ENCODE measurements around the gene FLT3.
"Not testable (repeated sequence)": the region's sequence is repeated elsewhere in the genome, so short reads cannot be mapped to it uniquely, and the experiment has no call there.

Gene FLT3

DNA sequence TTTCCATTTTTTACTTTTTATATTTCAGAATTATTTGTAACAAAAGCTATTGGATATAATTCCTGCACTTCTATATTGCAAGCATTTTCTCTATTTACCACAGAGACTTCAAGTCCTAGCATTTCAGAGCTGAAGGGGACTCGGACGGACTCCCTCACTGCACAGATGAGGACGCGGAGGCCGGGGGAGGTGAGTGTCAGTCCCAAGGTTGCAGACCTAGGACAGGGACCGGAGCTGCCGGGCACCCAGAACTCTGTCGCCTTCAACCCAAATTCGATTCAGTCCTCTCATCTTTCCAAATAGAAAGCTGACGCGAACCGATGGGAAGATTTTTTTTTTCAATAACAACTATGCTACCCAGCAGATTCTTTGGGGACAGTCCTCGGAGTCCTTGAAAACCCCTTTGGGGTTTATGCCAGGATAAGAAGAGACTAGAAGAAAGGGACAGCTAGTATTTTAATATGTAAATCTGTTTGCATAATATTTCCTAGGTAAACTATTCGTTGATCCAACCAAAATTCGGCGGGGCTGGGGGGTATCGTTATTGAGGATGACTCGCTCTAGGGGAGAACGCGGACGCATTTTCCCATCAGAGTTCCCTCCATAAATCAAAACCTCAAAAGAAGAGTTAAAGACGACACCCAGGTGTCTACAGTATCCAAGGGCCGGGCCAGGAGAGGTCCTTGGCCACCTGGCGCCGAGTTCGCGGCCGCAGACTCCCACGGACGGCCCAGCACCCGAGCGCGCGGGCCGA is 803 bp downstream of the FLT3 start:
- no peak for DNase-seq

DNA sequence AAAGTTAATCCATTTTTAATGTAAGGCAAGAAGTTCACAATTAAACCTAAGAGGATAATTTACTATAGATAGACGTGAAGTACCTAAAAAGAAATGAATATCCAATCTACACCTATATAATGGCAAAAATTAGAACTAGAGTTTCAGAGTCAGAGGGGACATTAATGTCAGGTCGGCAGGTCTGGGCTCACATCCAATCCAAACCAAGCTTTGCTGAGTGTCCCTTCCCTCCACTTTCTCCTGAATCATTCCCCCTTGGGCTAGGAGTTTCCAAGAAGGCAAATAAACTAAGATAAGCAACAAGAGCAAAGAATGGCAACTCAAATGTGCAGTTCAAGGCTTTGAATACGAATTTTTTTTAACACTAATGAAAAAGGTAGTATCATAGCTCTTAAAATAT is 2.9 kb downstream of the FLT3 start:
- DNase-seq, result no peak

DNA sequence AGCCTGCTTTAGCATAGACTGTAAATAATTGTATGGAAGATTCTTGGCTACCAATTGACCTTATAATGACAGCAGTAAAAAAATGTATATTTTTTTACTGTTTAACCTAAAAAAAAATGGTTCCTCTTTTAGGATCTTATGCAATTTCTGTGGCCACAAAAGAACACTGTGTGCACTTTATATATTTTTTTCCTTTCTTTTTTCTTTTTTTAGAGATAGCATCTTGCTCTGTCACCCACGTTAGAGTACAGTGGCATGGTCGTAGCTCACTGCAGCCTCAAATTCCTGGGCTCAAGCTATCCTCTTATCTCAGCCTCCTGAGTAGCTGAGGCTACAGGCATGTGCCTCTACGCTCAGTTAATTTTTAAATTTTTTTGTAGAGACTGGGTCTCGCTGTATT is 6.1 kb downstream of the FLT3 start:
- DNase-seq, result no peak

DNA sequence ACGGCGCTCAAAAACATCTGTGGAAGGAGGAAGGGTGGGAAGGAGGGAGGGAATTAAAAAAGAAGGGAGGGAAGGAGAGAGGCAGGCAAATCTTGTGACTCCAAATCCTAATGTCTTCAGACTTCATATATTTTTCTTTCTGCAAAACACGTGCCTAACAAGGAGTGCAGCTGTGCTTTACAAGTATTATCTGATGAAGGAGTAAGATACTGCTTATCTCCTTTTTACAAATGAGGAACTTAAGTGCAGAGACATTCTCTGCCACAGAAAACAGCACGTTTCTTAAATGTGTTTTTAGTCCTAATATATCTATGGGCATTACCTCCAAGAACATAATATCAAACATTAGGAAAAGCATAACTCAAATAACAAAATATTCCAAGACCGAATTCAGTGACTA is 6.5 kb downstream of the FLT3 start:
- DNase-seq, result no peak

DNA sequence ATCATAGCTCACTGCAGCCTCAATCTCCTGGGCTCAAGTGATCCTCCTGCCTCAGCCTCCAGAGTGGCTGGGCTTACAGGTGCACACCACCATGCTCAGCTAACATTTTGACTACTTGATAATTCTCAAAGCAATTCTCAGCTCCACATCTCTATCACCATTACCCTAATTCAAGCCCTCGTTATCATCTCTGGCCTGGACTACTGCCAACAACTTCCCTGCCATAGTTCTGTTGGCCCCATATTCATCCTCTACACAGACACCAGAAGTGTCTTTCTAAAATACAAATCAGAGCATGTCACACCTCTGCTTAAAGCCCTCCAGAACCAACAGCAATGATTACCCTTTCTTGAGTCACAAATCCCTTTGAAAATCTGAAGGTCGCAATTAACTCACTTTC is 7.9 kb downstream of the FLT3 start:
- no peak for DNase-seq

DNA sequence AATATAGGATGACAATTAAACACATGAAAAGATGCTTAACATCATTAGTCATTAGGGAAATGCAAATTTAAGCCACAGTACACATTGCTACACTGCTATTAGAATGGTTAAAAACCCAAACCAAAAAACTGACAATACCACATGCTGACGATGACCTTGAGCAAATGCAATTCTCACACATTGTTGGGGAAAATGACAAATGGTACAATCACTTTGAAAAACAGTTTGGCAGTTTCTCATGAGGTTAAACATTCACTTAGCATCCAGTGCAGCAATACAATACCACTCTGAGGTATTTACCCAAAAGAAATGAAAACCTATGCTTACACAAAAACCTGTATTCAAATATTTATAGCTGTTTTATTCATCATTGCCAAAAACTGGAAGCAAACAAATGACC is 11.3 kb downstream of the FLT3 start:
- DNase-seq, result no peak

DNA sequence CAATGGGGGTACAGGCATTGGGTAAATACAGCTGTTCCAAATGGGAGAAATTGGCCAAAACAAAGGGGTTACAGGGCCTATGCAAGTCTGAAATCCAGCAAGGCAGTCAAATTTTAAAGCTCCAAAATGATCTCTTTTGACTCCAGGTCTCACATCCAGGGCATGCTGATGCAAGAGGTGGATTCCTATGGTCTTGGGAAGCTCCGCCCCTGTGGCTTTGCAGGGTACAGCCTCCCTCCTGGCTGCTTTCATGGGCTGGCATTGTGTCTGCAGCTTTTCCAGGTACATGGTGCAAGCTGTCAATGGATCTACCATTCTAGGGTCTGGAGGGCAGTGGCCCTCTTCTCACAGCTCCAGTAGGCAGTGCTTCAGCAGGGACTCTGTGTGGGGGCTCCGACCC is 22.6 kb downstream of the FLT3 start:
- DNase-seq, result not testable (repeated sequence)

DNA sequence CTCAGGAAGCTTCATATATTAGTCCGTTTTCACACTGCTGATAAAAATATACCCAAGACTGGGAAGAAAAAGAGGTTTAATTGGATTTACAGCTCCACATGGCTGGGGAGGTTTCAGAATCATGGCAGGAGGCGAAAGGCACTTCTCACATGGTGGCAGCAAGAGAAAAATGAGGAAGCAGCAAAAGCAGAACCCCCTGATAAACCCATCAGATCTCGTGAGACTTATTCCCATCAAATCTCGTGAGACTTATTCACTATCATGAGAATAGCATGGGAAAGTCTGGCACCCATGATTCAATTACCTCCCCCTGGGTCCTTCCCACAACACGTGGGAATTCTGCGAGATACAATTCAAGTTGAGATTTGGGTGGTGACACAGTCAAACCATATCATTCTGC is 23.1 kb downstream of the FLT3 start:
- no peak for DNase-seq

DNA sequence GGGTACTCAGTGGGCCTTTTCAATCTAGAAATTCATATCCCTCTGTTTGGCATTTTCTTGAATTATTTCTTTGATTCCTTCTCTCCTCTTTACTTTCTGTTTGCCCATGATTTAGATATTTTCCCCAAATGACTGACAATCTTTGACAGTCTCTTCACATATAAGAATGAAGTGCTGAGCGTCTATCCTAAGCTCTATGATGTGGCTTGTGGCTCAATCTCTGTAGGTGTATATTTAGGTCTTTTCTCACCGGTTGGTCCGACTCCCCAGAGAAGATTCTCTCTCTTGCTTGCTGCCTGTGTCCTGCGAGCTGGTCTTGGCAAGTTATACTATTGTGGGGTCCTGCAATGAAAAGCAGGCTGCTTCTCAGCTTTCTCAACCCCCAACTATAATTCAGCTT is 29.0 kb downstream of the FLT3 start:
- DNase-seq, result no peak

DNA sequence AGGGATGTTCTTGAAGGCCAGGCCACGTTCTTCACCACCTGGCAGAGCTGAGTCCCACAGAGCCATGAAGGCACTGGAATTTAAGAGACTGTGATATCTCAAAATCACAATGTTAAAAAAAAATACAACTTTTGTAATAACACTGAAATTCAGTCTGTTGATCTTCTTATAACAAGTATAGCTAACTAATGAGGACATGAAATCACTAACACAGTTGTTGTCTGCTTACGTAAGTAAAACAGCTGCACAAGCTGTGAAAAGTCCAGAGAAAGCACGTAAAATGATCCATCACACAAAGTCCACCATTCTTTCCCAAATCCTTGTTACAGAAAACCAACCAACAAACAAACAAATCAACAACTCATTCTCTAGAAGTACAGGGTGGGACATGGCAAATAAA is 32.9 kb downstream of the FLT3 start:
- DNase-seq, result no peak

DNA sequence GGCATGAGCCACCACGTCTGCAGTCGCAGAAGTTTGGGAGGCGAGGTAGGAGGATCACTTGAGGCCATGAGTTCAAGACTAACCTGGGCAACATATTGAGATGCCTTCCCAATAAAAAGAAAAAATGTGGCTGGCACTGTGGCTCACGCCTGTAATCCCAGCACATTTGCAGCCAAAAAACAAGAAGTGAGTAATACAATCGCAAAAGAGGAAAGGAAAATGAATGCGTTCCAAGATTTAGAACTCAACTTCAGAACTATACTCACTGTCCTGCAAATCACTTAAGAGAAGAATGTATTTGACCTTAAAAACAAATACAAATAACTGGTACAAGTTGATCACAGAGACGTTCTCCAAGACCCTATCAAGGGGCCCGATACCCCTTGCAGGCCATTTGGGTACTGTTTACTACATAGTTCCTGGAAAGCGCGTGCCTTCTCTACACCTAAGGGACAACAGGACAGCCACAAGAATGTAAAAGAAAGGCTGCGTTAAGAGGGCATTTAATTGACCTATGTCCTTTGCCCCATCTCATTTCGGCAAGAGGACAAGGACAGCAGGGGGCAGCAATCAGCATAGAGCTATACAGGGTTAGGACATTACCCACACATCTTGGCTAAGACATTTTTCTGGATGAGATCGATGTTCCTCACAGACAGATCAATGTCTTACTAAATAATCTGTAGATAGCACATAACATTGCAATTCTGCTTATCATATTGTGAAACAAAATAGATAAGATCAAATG is 41.3 kb downstream of the FLT3 start:
- DNase-seq, result no peak

DNA sequence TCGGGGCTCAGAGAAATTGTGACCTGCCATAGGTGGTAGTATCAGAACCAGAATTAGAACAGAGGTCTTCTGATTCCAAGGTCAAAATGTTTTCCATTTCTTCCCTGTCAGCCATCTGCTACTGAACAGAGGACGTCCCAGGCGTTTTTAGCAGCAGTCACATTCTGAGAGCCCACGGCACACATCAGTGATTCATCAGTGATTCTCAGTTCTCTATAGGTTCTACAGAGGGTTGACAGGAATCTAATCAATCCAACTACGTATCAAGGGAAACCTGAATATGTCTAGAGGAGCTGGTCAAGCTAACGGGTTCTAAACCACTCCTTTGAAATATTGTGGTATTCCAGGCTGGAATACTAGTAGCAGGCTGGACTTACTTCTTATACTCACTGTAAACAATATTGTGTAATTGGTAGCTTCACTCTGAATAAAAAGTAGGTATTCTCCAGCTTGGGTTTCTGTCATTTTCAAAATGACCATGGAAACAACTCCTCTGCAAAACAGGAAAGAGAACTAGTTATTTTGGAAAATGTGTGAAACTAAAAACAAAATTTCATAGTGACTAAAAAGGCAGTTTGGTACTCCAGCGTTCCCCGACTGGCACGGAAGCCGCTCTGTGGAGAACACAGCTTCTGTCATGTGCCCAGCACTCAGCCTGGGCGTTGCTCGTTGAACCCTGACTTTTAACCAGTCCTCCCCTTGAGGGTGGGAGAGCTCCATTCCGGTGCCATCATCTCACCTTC is 43.2 kb downstream of the FLT3 start:
- DNase-seq, result no peak

DNA sequence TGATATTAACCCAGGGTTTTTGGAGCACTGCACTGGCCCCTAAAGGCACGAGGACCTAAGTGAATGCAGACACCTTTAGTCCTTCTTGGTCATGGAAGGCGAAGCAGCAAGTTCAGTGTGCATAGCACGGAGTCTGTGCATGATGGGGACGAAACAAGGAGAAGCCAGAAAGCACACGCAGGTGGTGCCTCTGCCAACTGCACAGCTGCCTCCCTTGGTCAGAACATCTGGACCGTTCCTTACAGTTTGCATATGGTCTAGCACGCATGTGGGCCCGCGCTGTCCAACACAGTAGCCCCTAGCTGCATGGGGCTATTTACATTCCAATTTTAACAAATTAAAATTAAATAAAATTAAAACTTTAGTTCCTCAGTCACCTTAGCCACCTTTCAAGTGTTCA is 44.0 kb downstream of the FLT3 start:
- DNase-seq, result no peak

DNA sequence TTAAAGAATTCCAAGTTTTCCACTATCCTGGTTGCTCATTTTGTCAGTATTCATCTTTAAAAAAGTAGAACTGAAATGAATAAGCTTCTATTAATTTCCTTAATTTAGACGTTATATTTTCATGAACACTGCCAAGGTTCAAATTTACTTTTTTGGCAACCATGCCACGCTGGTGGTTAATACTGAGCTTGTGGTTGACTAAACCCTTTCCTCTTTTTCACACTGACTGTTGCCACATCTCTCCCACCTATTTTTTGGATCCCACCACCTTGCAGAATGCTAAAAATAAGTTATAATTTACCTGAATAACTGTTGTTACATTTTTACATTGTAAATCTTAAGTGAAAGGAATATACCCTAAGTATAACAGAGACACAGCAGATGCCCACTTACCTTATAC is 45.0 kb downstream of the FLT3 start:
- no peak for DNase-seq

DNA sequence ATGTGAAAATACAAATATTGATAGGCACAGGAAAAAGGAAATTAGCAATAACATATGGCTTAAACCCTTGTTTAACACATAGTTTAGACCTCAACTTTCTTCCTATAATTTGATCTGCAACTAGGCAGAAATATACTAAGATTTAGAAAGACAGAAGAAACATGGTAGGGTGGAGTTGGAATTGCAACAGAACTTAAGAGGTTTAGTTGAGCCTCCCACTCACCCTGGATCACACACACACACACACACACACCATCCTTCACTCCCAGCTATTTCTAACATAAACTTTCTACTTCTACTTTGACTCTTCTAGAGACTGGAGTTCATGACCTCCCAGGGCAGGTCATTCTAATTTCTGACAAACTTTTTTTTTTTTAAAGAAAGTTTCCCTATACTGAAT is 47.4 kb downstream of the FLT3 start:
- DNase-seq, result no peak

DNA sequence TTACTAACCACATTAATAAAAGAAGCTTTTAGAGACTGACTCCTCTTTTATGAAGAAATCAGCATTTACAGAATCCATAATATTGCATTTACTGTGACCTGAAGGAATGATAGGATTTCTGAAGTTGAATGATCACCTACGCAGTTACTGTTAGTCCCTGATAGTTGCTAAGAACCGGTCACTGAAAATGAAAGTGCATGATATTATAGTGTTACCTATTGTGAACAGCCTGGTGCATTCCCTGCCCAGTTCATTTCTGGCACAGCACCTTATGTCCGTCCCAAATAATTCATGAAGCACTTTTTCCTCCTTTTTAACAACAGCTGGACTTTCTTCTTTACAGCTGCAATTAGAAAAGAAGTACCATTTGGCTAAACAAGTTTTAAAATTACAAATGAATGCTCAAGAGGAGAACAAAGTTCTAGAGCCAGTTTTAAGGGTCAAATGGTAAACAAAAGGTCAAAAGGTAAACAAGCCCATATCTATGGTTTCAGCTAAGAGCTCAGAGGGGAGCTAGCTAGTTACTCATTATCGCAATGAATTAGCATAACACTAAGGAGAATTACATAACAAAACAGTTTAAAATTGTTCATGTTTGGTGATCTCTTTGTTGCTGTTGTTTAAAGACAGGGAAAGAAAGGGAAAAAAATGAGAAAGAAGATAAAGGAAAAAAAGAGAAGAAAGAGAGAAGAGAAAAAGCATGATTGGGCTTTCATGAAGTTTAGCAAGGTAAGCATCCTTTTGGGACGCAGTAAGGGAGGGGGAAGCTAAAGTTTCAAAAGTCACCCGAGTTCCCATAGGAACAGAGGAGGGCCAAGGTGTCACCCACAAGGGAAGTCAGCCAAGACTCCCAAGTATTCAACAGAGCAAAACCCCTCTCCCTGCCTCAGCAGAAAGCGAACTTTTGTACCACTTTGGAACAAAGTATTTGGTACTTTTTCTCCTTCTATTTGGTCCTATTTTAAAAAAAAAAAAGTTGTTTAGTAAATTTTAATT is 50.2 kb downstream of the FLT3 start:
- DNase-seq, result no peak

DNA sequence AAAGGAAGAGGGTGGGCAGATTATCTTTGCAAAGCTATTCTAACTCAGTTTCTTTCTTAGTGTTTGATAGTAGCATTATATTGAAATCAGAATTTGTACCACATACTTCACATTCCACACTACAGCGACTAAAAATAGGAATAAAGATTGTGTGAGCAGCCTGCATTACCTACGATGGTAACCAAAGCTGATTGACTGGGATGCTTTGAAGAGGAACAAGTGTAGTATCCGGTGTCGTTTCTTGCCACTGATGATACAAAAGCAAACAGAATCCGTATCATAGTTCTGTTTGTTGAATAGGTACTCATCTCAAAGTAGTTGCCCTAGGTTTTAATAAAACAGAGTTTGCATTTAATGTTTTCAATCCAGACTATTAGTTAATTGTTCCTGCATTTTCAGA is 51.2 kb downstream of the FLT3 start:
- no peak for DNase-seq

DNA sequence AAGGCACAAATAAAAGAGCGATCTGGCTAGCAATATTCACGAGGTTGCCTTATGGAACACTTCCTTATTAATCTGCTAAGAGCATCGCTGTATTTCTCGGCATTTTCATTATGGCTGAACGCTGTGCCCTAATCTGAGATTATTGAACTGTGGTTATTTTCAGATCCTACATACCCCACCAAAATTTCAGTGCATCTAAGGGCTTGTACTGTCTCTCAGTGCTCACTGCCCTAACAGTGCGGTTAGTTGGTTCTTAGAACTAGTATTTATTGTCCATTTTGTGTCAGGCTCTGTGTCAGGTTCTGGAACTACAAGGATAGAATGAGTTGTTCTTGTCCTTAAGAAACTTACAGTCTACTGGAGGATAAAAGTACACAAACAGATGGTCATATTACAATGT is 51.6 kb downstream of the FLT3 start:
- DNase-seq, result no peak

DNA sequence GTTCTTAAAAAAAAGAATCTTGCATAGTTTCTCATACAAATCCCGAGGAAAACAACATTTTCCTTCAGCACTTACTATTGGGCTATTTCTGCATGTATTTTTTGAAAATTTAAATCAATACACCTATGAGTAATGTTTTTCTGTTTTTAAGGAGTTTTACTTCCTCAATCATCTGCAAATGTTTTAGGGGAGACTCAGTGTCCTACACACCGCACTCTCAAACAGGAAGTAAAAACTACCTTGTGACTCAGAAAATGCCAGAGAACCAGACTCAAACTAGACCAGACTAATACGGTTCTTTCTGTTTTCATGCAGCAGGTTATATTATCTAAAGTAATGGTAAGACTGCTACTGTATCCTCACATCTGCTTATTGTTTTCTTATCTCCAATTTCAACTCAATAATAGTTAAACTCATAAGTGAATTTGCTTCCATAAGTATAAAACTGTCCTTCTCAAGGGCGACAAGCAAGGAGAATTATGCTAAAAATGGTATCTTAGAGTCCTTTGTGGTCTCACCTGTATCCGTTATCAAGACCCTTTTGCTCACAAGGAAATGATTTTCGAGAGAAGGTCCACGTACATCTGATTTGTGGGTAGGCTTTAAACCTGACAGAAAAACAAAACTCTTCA is 52.5 kb downstream of the FLT3 start:
- no peak for DNase-seq

DNA sequence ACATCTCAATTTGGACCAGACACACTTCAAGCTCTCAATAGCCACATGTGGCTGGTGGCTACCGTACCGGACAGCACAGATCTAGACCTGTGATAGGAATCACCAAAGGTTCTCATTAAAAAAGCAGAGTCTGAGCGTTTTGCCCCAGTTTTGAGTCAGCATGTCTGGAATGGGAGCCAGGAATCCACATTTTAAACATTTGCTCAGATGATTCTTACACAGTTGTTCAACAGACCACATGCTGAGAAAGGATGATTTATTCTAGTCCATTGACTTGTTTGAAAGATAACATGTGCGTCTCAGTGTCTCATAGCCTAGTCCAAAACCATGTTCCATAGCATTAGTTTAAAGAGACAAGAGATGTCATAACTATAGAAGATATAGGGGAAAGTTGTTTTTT is 53.4 kb downstream of the FLT3 start:
- DNase-seq, result no peak

DNA sequence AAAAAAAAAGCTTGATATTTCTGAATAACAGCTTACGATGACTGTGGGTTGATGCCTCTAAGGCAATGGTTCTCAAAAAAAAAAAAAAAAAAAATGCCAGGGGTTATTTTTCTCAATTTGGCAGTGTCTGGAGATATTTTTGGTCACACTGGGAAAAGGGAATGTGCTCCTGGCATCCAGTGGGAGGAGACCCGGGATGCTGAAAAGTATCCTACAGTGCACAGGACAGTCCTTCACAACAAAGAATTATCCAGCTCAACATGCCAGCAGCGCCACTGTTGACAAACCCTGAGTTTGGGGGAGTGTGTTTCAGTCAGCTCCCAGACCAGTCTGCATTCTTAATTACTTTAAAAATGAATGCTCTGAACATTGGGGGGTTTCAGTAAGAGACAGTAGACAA is 54.5 kb downstream of the FLT3 start:
- DNase-seq, result no peak

DNA sequence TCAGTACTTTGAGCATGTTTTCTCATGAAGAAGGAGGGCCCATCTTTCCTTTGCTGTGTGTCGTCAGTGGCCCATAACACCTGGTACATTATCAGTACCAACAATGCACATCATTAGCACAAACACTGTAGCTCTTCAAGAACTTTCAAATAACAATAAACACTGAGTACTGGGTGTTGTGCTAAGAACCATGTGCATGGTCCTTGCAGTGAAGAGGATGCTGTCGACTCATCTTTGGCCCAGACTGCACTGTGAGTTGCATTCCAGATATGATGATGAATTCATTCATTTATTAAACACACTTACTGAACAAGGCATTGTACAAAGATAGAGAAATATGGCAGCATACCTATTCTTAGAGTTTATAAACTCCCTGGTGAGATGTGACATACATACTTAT is 55.8 kb downstream of the FLT3 start:
- DNase-seq, result no peak

All from T1000 (cell line).